HG02571 (cell line): ENCODE data around the gene GSTA2.
"Not testable (repeated sequence)": the region's sequence is repeated elsewhere in the genome, so short reads cannot be mapped to it uniquely, and the experiment has no call there.

Source experiments
- ATAC-seq: cut with Tn5 transposase; IDR thresholded peaks from one replicate; pipeline ENCODE4 v1.9.1; 2021; ENCODE audit warnings: mild to moderate bottlenecking, moderate library complexity; ENCODE audit not compliant: unreplicated experiment

Gene GSTA2

DNA sequence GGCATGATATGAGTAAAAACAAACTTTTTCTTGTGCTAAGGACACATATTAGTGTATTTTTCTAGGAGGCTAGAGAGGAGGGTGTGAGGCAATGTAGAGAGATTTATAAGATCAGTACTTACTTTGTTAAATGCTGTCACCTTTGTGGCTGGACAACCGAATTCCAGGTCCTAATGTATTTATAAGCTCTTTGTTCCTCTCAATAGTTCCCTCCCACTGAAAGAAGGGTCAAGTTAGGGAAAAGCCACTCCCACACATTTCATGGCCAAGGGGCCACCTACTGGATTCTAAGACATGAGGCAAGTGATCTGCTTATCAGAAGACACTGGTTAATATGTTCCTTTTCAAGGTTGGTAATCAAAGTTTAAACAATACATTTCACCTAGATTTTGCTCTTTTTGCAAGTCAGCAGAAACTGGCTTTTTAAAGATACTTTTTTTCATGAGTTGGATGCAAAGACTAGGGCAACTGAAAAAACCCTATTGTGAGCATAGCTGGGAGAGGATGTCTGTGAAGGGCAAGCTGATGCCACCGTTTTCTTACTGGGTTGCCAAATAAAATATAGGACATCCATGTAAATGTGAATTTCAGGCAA lies at the start of gene GSTA2:
GSTA2 (minus strand) TSS at position 154 of the 595 bp plus-strand sequence. CDS start 5,528 bp downstream, outside the sequence.
- not testable (repeated sequence) for ATAC-seq

DNA sequence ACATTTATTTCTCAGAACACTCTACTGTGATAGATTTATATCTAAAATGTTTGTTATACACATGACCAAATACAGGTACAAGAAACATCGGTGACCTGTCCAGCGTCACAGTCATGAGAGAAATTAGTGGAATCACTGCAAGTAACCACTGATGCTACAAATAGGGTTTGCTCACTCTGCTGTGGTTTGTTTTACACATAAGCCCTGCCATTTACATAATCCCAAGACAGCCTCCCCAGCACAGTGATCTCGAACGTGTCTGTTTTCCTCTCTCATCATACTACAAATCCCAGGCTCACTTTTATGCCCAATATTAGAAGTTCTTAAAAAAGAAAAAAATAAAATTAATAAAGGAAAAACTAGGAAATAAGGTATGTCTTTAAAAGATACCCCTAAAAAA lies 46.5 kb upstream of the GSTA2 start:
- ATAC-seq, result not testable (repeated sequence)

DNA sequence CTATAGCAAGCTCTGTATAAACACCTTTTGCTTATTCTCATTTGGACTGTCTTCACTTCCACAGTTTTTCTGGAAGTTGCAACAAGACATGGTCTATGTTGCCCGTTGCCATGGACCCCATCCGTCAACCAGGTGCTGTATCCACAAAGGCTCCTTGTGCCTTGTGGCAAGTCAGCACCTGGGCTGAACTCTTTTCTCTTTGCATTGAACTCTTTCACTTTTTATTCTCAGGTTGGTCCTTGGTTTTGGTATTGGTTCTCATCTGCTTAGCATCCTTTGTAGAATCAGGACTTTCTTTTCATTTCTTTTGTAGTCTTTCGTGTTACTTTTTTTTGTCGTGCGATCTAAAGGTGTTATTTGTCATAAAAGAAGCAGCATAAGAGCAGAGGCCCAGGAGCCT lies 45.4 kb upstream of the GSTA2 start:
- ATAC-seq, result no peak

- ATAC-seq, result not testable (repeated sequence)
Measured at GRCh38 chr6:52803668-52804255, 40.5 kb upstream of the GSTA2 start, which contains the start of gene GSTA1. Gene GSTA1 (minus strand): TSS chr6:52803816. CDS start chr6:52799267, 4,549 bp downstream.

DNA sequence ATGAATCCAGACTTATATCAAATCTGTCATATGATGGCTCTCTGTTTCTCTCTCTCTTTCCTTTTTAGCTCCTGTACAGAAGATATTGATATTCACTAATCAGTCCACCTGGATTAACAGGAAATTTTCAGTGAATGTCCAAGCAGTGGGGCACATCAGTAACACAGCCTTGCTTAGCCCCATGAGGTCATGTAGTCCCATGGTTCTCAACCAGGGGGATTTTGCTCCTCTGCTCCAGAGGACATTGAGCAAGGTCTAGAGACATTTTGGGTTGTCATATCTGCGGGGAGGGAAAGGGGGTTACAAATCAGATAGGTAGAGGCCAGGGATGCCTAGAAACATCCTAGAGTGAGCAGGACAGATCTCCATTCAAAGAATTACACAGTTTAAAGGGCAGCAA lies 39.5 kb upstream of the GSTA2 start:
- ATAC-seq, result no peak

GRCh38 chr6:52801188-52801841 lies 38.0 kb upstream of the GSTA2 start:
- no peak for ATAC-seq

DNA sequence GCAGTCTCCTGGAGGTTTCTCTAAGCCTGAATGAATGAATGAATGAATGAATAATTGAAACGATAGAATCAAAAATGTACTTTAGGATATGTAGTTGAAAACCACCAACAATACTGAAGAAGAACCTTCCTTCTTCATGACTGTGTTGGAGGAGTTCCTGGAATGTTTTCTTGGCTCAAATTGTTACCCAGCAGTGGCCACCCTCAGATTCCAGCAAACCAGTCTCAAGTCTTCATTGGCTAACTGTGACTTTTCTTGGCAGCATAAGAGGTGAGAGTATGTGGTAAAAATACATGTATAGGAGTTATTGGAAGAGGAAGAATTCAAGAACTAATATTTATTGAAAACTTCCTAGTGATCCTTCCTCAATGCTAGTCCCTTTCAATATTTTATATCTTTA lies 36.0 kb upstream of the GSTA2 start:
- ATAC-seq, result not testable (repeated sequence)

GRCh38 chr6:52794366-52794765 lies 31.1 kb upstream of the GSTA2 start:
- not testable (repeated sequence) for ATAC-seq

GRCh38 chr6:52790861-52791260 lies 27.6 kb upstream of the GSTA2 start:
- no peak for ATAC-seq

DNA sequence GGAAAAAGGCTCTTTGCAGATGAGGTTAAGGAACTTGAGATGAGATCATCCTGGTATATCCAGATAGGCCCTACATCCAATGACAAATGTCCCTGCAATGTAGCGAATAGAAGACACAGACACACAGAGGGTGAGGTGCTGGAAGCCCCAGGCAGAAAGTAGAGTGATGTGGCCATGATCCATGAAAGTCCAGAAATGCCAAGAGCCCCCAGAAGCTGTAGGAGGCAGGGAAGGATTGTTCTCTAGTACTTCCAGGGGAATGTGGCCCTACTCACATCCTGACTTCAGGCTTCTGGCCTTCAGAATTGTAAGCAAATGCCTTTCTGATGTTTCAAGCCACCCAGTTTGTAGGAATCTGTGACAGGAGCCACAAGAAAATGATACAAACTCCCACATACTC lies 26.4 kb upstream of the GSTA2 start:
- ATAC-seq, result not testable (repeated sequence)

DNA sequence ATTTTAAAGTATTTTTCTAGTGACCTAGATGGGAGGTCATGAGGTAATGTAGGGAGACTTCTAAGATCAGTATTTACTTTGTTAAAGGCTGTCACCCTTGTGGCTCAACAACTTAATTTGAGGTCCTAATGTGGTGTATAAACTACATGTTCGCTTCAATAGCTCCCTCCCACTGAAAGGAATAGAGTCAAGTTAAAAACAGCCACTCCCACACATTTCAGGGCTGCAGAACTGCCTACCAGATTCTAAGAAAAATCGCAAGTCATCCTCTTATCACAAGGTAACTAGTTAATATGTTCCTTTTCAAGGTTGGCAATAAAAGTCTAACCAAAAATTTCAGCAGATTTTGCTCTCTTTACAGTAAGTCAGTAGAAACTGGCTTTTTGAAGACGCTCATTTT lies 25.2 kb upstream of the GSTA2 start:
- ATAC-seq, result no peak

DNA sequence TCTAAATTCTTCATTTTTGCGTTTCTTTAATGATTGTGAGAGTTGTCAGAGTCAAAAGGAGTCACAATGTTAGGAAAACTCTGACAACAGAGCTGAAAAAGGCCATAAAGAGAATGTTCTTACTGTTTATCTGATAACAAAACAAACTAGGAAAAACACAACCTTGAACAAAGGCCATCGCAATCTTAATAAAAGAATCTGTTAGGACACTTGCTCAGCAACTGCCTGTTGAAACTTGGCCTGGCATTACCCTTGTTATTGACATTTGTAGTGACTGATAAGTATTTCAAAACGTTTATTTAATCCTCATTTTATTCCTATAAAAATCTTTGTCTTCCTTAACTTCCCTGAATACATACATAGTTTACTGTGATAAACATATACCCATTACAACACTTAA lies 24.6 kb upstream of the GSTA2 start:
- no peak for ATAC-seq

DNA sequence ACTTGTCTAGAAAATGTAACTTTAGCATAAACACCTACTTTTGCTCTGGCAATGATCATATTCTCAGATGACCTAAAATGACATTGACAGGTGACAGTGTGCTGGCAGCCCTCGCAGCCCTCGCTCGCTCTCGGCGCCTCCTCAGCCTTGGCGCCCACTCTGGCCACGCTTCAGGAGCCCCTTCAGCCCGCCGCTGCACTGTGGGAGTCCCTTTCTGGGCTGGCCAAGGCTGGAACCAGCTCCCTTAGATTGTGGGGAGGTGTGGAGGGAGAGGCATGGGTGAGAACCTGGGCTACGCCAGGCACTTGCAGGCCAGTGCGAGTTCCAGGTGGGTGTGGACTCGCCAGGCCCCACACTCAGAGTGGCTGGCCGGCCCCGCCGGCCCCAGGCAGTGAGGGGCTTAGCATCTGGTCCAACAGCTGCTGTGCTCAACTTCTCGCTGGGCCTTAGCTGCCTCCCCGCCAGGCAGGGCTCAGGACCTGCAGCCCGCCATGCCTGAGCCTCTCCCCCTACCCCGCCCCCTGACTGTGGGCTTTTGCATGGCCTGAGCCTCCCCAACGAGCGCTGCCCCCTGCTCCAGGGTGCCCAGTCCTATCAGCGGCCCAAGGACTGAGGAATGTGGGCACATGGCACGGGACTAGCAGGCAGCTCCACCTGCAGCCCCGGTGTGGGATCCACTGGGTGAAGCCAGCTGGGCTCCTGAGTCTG lies 23.1 kb upstream of the GSTA2 start:
- no peak for ATAC-seq

DNA sequence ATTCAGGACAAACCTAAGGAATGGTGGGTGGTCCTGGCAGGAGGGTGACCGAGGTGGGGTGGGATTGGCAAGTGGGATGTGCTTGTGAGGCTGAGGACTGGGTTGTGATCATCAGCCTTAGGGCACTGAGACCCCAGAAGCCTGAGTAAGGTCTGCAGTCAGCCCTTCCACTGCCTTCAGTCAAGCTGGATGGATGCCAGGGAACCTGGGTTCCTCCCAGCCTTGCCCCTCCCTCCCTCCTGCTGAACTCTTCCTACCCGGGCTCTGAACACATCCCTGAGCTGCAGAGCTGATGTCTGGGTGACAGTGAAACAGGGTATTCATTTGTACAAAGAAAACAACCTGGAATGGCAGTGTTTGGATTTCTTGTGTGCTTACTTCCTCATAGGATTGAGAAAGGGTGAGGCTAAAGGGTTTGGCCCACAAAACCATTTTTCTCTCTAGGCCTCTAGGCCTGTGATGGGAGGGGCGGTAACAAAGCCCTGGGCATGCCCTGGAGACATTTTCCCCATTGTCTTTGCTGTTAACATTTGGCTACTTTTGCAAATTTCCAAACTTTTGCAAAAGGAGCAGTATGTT lies 19.5 kb upstream of the GSTA2 start:
- ATAC-seq, result not testable (repeated sequence)

- not testable (repeated sequence) for ATAC-seq
Measured at GRCh38 chr6:52782209-52782608, 18.9 kb upstream of the GSTA2 start.

DNA sequence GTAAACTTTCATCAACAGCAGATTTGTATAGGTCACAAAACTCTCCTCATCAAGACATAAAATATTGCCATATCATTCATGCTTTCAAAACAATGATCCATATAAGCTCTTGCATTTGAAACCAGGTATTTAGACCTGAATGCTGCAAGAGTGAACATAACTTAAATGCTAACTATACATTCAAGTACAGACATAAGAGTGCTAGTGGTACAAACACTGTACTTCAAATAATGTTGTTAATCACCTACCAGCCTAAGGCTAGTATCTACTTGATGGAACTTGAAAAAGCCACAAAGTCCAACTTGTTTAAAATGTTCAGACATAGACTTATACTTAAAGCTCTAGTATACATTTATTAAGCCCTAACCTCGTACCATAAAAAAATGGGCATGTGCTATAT lies 16.0 kb upstream of the GSTA2 start:
- no peak for ATAC-seq

- ATAC-seq, result not testable (repeated sequence)
Measured at GRCh38 chr6:52776711-52777351, 13.6 kb upstream of the GSTA2 start.

DNA sequence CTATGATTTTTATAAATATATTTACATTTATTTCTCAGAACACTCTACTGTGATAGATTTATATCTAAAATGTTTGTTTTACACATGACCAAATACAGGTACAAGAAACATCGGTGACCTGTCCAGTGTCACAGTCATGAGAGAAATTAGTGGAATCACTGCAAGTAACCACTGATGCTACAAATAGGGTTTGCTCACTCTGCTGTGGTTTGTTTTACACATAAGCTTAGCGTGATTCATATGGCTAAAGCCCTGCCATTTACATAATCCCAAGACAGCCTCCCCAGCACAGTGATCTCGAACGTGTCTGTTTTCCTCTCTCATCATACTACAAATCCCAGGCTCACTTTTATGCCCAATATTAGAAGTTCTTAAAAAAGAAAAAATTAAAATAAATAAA lies 6.1 kb upstream of the GSTA2 start:
- not testable (repeated sequence) for ATAC-seq

DNA sequence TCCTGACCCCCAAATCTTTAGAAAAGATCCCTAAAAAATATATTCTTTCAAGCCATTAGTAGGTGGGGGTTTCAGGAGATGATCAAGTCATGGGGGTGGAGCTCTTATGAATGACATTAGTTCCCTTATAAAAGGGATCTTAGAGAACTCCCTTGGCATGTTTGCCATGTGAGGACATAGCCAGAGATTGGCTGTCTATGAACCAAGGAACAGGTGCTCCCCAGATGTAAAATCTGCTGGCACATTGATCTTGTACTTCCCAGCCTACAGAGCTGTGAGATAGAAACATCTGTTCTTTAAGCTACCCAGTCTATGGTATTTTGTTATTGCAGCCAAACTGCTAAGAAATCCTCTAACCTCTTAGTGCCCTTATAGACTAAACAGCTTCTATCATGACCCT lies 4.4 kb upstream of the GSTA2 start:
- ATAC-seq, result not testable (repeated sequence)

GRCh38 chr6:52761673-52762491 lies 1.4 kb downstream of the GSTA2 start:
- ATAC-seq, result not testable (repeated sequence)
